PC-9 (cell line): Measurements from ENCODE around the gene KIAA0232. TPM values are rescaled to one million over a fixed set of nuclear protein-coding genes. Genes with fewer than 3 reads are reported as not detected.

ENCODE experiments used
- BruUV-seq: library from RNA; stranded (reverse); fragments of 400-500 nt; replicated peaks from 2 replicates; lab custom pipeline; 2021; lab: Mats Ljungman, UMichigan
- CTCF ChIA-PET: fragments of 300-600 bp; sonication (Branson Sonifier 250); formaldehyde crosslinking; loops from one replicate; lab custom pipeline; 2022; ENCODE audit warnings: antibody characterized with exemption; lab: Charles Lee
- POLR2A ChIA-PET: fragments of 300-600 bp; sonication (Branson Sonifier 250); formaldehyde crosslinking; loops from one replicate; lab custom pipeline; 2022; ENCODE audit warnings: antibody characterized with exemption; ENCODE audit not compliant: unreplicated experiment; lab: Charles Lee
- DNase-seq, 2 experiments: peaks; one replicate each; pipeline versions ENCODE4 v3.0.0 to v3.0.0-alpha.2; 2015 to 2022; ENCODE audit warnings: mixed read lengths in 1 of 2
- H2AFZ ChIP-seq: fragments of 200-600 bp; sonication (generic); 2 replicates; pipeline ENCODE4 v1.8.1; 2017; ENCODE audit warnings: antibody characterized with exemption
- H3F3A ChIP-seq: fragments of 200-600 bp; sonication (generic); 2 replicates; pipeline ENCODE4 v1.8.1; 2017; ENCODE audit warnings: antibody characterized with exemption, mild to moderate bottlenecking, low read depth; ENCODE audit not compliant: insufficient read depth
- H3K27ac ChIP-seq: fragments of 200-600 bp; sonication (generic); 2 replicates; pipeline ENCODE4 v1.6.1; 2016; ENCODE audit warnings: mixed run types
- H3K27me3 ChIP-seq: fragments of 200-600 bp; sonication (generic); 2 replicates; pipeline ENCODE4 v1.6.1; 2016; ENCODE audit warnings: low read depth, mixed run types; ENCODE audit not compliant: insufficient read depth
- H3K36me3 ChIP-seq: fragments of 200-600 bp; sonication (generic); 2 replicates; pipeline ENCODE4 v1.6.1; 2016; ENCODE audit warnings: low read depth, mixed run types
- H3K4me1 ChIP-seq: fragments of 200-600 bp; sonication (generic); replicated peaks from 2 replicates; pipeline ENCODE4 v1.6.1; 2016; ENCODE audit warnings: mixed run types; ENCODE audit not compliant: insufficient read depth
- H3K4me2 ChIP-seq: fragments of 200-600 bp; sonication (generic); 2 replicates; pipeline ENCODE4 v1.6.1; 2017; ENCODE audit warnings: mixed run types
- H3K4me3 ChIP-seq: fragments of 200-600 bp; sonication (generic); 2 replicates; pipeline ENCODE4 v1.6.1; 2016; ENCODE audit warnings: mixed run types
- H3K79me2 ChIP-seq: fragments of 200-600 bp; sonication (generic); 2 replicates; pipeline ENCODE4 v1.6.1; 2017; ENCODE audit warnings: low read depth, mixed run types
- H3K9me2 ChIP-seq: fragments of 200-600 bp; sonication (generic); 2 replicates; pipeline ENCODE4 v1.8.1; 2017; ENCODE audit warnings: mild to moderate bottlenecking; ENCODE audit not compliant: insufficient read depth
- H3K9me3 ChIP-seq: fragments of 200-600 bp; sonication (generic); 2 replicates; pipeline ENCODE4 v1.8.1; 2016; ENCODE audit warnings: low read depth; ENCODE audit not compliant: insufficient read depth
- H4K20me1 ChIP-seq: fragments of 200-600 bp; sonication (generic); 2 replicates; pipeline ENCODE4 v1.8.1; 2017; ENCODE audit not compliant: insufficient read depth
- CTCF ChIP-seq: fragments of 200-600 bp; sonication (generic); conservative IDR thresholded peaks from 2 replicates; pipeline ENCODE4 v1.6.1; 2017; ENCODE audit warnings: mixed run types, antibody characterized with exemption, mild to moderate bottlenecking, moderate library complexity
- EZH2 ChIP-seq: fragments of 200-600 bp; sonication (generic); IDR thresholded peaks from 2 replicates; pipeline ENCODE4 v1.8.0; 2017; ENCODE audit warnings: antibody characterized with exemption, low read depth
- intact Hi-C: fragments of 100-400 bp; cut with micrococcal nuclease; formaldehyde crosslinking; loops from one replicate; pipeline ENCODE4 v1.10.0; 2022; ENCODE audit not compliant: unreplicated experiment
- total RNA-seq: library from RNA; stranded (reverse); gene quantifications from 2 replicates; pipeline ENCODE4 v1.2.3, GENCODE V29; 2021

KIAA0232 gene
- total RNA-seq, 1 experiment from 2014 or later: 24.7 TPM

GRCh38 chr4:6742989-6743388 is 39.5 kb upstream of the KIAA0232 start:
- intact Hi-C loops: no loop called here
- ChIA-PET CTCF (no interaction called here), POLR2A (no interaction called here)
- H3K4me3 ChIP-seq: no peak overlapping the region
- H3K79me2 ChIP-seq: no peaks in the 10 kb centered on the region
- no peaks in the 10 kb centered on the region for H3K9me3 ChIP-seq
- no peak overlapping the region for H3K27ac ChIP-seq
- no peaks in the 10 kb centered on the region for H3K36me3 ChIP-seq
- no peak overlapping the region for H2AFZ ChIP-seq
- no peaks in the 10 kb centered on the region for H3K27me3 ChIP-seq
- H3K4me2 ChIP-seq: no peak overlapping the region
- no peak for DNase-seq
- no peaks in the 10 kb centered on the region for H3F3A ChIP-seq
- BruUV-seq: no TSS peak
- H3K4me1 ChIP-seq: peaks cover 14% of the 10 kb centered on the region
- no peaks in the 10 kb centered on the region for H4K20me1 ChIP-seq
- H3K9me2 ChIP-seq: no peaks in the 10 kb centered on the region
- TF ChIP-seq EZH2 (no peak), CTCF (no peak)

GRCh38 chr4:6746721-6747293 is 35.7 kb upstream of the KIAA0232 start:
- peaks cover 53% of the 10 kb centered on the region for H3K4me1 ChIP-seq
- intact Hi-C loops: loop anchor here (1.0 to 2.0 kb wide), 2 partner anchors 26 to 35 kb away; partner anchors contain the start of gene KIAA0232
- BruUV-seq: no TSS peak
- H3K36me3 ChIP-seq: no peaks in the 10 kb centered on the region
- CTCF ChIA-PET: no interaction called here
- H3K27me3 ChIP-seq: no peaks in the 10 kb centered on the region
- TF ChIP-seq CTCF (no peak), EZH2 (no peak)
- no peaks in the 10 kb centered on the region for H3K79me2 ChIP-seq
- H3K4me2 ChIP-seq: peak overlapping the region; percentile 95; the same call in 1 of the 2 replicates
- H3F3A ChIP-seq: peaks cover 18% of the 10 kb centered on the region
- H3K4me3 ChIP-seq: no peak overlapping the region
- POLR2A ChIA-PET: interaction anchor here (0.5 to 1.0 kb wide), 6 partner anchors 14 to 477 kb away, joined by 3 to 9 read pairs (median 4); partner anchors contain the start of gene WFS1
- no peaks in the 10 kb centered on the region for H4K20me1 ChIP-seq
- no peak overlapping the region for H2AFZ ChIP-seq
- peak overlapping the region; percentile 48; the same call in 1 of the 2 replicates for H3K27ac ChIP-seq
- DNase-seq: peak in 1 of 2 experiments; percentile 89
- H3K9me3 ChIP-seq: no peaks in the 10 kb centered on the region
- H3K9me2 ChIP-seq: no peaks in the 10 kb centered on the region

GRCh38 chr4:6747294-6748051 is 35.1 kb upstream of the KIAA0232 start:
- DNase-seq: peak; percentile 53 to 81
- Histone ChIP-seq H2AFZ (no peak overlapping the region), H3K4me3 (no peak overlapping the region), H3K4me1 (peaks cover 59% of the 10 kb centered on the region), H3K27me3 (no peaks in the 10 kb centered on the region), H3K79me2 (no peaks in the 10 kb centered on the region), H3K9me2 (no peaks in the 10 kb centered on the region), H4K20me1 (no peaks in the 10 kb centered on the region), H3K4me2 (peak overlapping the region; percentile 95; the same call in 1 of the 2 replicates), H3K9me3 (no peaks in the 10 kb centered on the region), H3F3A (peaks cover 25% of the 10 kb centered on the region), H3K36me3 (no peaks in the 10 kb centered on the region), H3K27ac (peak overlapping the region; percentile 48)
- intact Hi-C loops: loop anchor here (1.0 to 2.0 kb wide), 2 partner anchors 25 to 35 kb away; partner anchors contain the start of gene KIAA0232
- TF ChIP-seq EZH2 (no peak), CTCF (no peak)
- ChIA-PET POLR2A (interaction anchor here (0.6 to 1.0 kb wide), 5 partner anchors 15 to 473 kb away, joined by 3 to 6 read pairs (median 4); no protein-coding TSS in a partner anchor), CTCF (no interaction called here)
- BruUV-seq: TSS peak; percentile 56
